Measurements from ENCODE around the gene SLC16A12. TPM values are rescaled to one million over a fixed set of nuclear protein-coding genes. Genes with fewer than 3 reads are reported as not detected.
"Not testable (repeated sequence)": the region's sequence is repeated elsewhere in the genome, so short reads cannot be mapped to it uniquely, and the experiment has no call there.

SLC16A12 gene
- total RNA-seq, 2 donors from 2014 or later, result not detected

DNA sequence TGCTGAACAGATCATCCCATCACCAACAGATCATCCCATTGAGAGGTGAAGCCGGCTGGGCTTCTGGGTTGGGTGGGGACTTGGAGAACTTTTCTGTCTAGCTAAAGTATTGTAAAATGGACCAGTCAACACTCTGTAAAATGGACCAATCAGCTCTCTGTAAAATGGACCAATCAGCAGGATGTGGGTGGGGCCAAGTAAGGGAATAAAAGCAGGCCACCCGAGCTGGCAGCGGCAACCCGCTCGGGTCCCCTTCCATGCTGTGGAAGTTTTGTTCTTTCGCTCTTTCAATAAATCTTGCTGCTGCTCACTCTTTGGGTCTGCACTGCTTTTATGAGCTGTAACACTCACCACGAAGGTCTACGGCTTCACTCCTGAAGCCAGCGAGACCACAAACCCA is 129.2 kb downstream of the SLC16A12 start:
- not testable (repeated sequence) for H3K4me3 Mint-ChIP-seq; DNase-seq (ENCODE audit: low spot score); H3K27me3 Mint-ChIP-seq; H3K27ac Mint-ChIP-seq; H3K36me3 Mint-ChIP-seq; H3K9me3 Mint-ChIP-seq; ATAC-seq; H3K4me1 Mint-ChIP-seq (ENCODE audit: low read depth in 2 of 2)

GRCh38 chr10:89404104-89405047 is 131.0 kb downstream of the SLC16A12 start:
- DNase-seq (ENCODE audit: low spot score) (no peak), ATAC-seq (no peak)
- Mint-ChIP-seq H3K4me1 (ENCODE audit: low read depth in 2 of 2) (peaks cover 0 to 2% of the 10 kb centered on the region in 2 donors), H3K9me3 (no peaks in the 10 kb centered on the region), H3K36me3 (no peaks in the 10 kb centered on the region), H3K27ac (no peak overlapping the region), H3K27me3 (peaks cover 0 to 4% of the 10 kb centered on the region in 2 donors), H3K4me3 (no peak overlapping the region)

DNA sequence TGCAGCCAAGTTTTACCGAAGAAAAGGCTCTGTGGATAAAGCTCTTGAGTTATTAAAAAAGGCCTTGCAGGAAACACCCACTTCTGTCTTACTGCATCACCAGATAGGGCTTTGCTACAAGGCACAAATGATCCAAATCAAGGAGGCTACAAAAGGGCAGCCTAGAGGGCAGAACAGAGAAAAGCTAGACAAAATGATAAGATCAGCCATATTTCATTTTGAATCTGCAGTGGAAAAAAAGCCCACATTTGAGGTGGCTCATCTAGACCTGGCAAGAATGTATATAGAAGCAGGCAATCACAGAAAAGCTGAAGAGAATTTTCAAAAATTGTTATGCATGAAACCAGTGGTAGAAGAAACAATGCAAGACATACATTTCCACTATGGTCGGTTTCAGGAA is 132.4 kb downstream of the SLC16A12 start:
- H3K4me3 Mint-ChIP-seq, result no peak overlapping the region
- no peak overlapping the region for H3K27ac Mint-ChIP-seq
- no peak for ATAC-seq
- no peaks in the 10 kb centered on the region for H3K9me3 Mint-ChIP-seq
- H3K27me3 Mint-ChIP-seq, result peaks cover 0 to 4% of the 10 kb centered on the region in 2 donors
- no peak for DNase-seq (ENCODE audit: low spot score)
- peaks cover 2 to 5% of the 10 kb centered on the region in 2 donors for H3K4me1 Mint-ChIP-seq (ENCODE audit: low read depth in 2 of 2)
- H3K36me3 Mint-ChIP-seq, result no peaks in the 10 kb centered on the region

DNA sequence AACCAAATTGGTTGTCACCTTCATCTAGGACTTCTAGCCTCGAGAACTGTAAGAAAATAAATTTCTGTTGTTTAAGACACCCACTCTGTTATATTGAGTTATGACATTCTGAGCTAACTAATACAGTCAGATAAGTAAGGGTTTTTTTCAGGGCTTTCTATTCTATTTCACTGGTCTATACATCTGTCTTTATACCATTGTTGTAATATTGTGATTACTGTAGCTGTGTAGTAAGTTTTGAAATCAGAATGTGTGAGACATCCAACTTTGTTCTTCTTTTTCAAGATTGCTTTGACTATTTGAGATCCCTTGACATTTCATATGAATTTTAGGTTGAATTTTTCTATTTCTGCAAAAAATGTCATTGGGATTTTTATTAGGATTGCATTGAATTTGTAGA is 135.4 kb downstream of the SLC16A12 start:
- no peaks in the 10 kb centered on the region for H3K9me3 Mint-ChIP-seq
- H3K36me3 Mint-ChIP-seq, result no peaks in the 10 kb centered on the region
- no peak overlapping the region for H3K27ac Mint-ChIP-seq
- H3K4me1 Mint-ChIP-seq (ENCODE audit: low read depth in 2 of 2), result peaks cover 0 to 5% of the 10 kb centered on the region in 2 donors
- H3K4me3 Mint-ChIP-seq, result no peak overlapping the region
- no peaks in the 10 kb centered on the region for H3K27me3 Mint-ChIP-seq
- ATAC-seq (no peak), DNase-seq (ENCODE audit: low spot score) (no peak)

GRCh38 chr10:89398003-89398749 is 137.2 kb downstream of the SLC16A12 start:
- Mint-ChIP-seq H3K27me3 (no peaks in the 10 kb centered on the region), H3K4me3 (no peak overlapping the region), H3K27ac (peak overlapping the region in 1 of 2 donors; percentile 50), H3K9me3 (no peaks in the 10 kb centered on the region), H3K4me1 (ENCODE audit: low read depth in 2 of 2) (peaks cover under 1 to 5% of the 10 kb centered on the region in 2 donors), H3K36me3 (no peaks in the 10 kb centered on the region)
- DNase-seq (ENCODE audit: low spot score) (no peak), ATAC-seq (no peak)

- DNase-seq (ENCODE audit: low spot score) (no peak), ATAC-seq (no peak)
- Mint-ChIP-seq H3K36me3 (no peaks in the 10 kb centered on the region), H3K27me3 (no peaks in the 10 kb centered on the region), H3K4me3 (no peak overlapping the region), H3K9me3 (no peaks in the 10 kb centered on the region), H3K27ac (peak overlapping the region in 1 of 2 donors; percentile 34), H3K4me1 (ENCODE audit: low read depth in 2 of 2) (peaks cover 15 to 22% of the 10 kb centered on the region in 2 donors)
Observed at GRCh38 chr10:89395141-89395540, 140.3 kb downstream of the SLC16A12 start.

GRCh38 chr10:89393898-89394297 is 141.5 kb downstream of the SLC16A12 start:
- no peaks in the 10 kb centered on the region for H3K27me3 Mint-ChIP-seq
- no peak overlapping the region for H3K4me3 Mint-ChIP-seq
- ATAC-seq (no peak), DNase-seq (ENCODE audit: low spot score) (no peak)
- H3K27ac Mint-ChIP-seq, result no peak overlapping the region
- no peaks in the 10 kb centered on the region for H3K36me3 Mint-ChIP-seq
- H3K9me3 Mint-ChIP-seq, result no peaks in the 10 kb centered on the region
- H3K4me1 Mint-ChIP-seq (ENCODE audit: low read depth in 2 of 2), result peaks cover 15 to 18% of the 10 kb centered on the region in 2 donors

DNA sequence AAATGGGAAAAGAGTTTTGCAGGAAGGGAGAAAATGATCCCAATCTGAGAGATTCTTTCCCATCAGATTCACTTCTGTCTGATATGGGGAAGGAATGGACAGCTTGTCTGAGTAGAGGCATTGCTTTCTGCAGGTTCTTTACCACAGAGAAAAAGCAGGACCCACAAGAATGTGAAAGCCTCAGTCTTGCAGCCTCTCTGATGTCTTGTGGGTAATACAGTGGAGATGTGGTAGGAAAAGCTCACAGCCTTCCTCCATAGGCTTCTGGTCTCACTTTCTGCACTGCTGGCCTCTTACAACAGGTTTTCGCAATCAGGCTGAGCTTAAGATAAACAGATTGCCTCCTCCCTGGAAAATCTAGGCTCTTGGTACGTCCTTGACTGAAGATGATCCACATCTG is 142.4 kb downstream of the SLC16A12 start:
- H3K4me3 Mint-ChIP-seq, result peak overlapping the region; percentile 90
- peak; percentile 52 to 59 for ATAC-seq
- H3K36me3 Mint-ChIP-seq, result no peaks in the 10 kb centered on the region
- H3K27me3 Mint-ChIP-seq, result no peaks in the 10 kb centered on the region
- DNase-seq (ENCODE audit: low spot score), result no peak
- peak overlapping the region in 1 of 2 donors; percentile 92 for H3K27ac Mint-ChIP-seq
- peaks cover 15 to 16% of the 10 kb centered on the region in 2 donors for H3K4me1 Mint-ChIP-seq (ENCODE audit: low read depth in 2 of 2)
- no peaks in the 10 kb centered on the region for H3K9me3 Mint-ChIP-seq

GRCh38 chr10:89391907-89392756 is 143.3 kb downstream of the SLC16A12 start, which contains the start of gene IFIT1:
Gene IFIT1 (plus strand): TSS chr10:89392623. CDS start chr10:89392713, 90 bp downstream.
- H3K27me3 Mint-ChIP-seq, result no peaks in the 10 kb centered on the region
- H3K27ac Mint-ChIP-seq, result peak within 1 kb of the TSS; percentile 80 to 92
- peak; percentile 70 for DNase-seq (ENCODE audit: low spot score)
- H3K36me3 Mint-ChIP-seq, result no peaks in the 10 kb centered on the region
- H3K4me1 Mint-ChIP-seq (ENCODE audit: low read depth in 2 of 2), result peaks cover 15 to 16% of the 10 kb centered on the region in 2 donors
- no peaks in the 10 kb centered on the region for H3K9me3 Mint-ChIP-seq
- peak within 1 kb of the TSS; percentile 90 for H3K4me3 Mint-ChIP-seq
- ATAC-seq, result peak; percentile 87

GRCh38 chr10:89391226-89391576 is 144.2 kb downstream of the SLC16A12 start:
- not testable (repeated sequence) for H3K4me3 Mint-ChIP-seq; ATAC-seq; H3K36me3 Mint-ChIP-seq; H3K27ac Mint-ChIP-seq; H3K27me3 Mint-ChIP-seq; H3K9me3 Mint-ChIP-seq; DNase-seq (ENCODE audit: low spot score)
- H3K4me1 Mint-ChIP-seq (ENCODE audit: low read depth in 2 of 2), result peaks cover 15 to 16% of the 10 kb centered on the region in 2 donors

GRCh38 chr10:89390476-89391225 is 144.7 kb downstream of the SLC16A12 start:
- ATAC-seq (no peak), DNase-seq (ENCODE audit: low spot score) (no peak)
- no peaks in the 10 kb centered on the region for H3K9me3 Mint-ChIP-seq
- H3K27ac Mint-ChIP-seq, result no peak overlapping the region
- no peaks in the 10 kb centered on the region for H3K36me3 Mint-ChIP-seq
- no peaks in the 10 kb centered on the region for H3K27me3 Mint-ChIP-seq
- H3K4me3 Mint-ChIP-seq, result no peak overlapping the region
- peaks cover 15 to 16% of the 10 kb centered on the region in 2 donors for H3K4me1 Mint-ChIP-seq (ENCODE audit: low read depth in 2 of 2)

DNA sequence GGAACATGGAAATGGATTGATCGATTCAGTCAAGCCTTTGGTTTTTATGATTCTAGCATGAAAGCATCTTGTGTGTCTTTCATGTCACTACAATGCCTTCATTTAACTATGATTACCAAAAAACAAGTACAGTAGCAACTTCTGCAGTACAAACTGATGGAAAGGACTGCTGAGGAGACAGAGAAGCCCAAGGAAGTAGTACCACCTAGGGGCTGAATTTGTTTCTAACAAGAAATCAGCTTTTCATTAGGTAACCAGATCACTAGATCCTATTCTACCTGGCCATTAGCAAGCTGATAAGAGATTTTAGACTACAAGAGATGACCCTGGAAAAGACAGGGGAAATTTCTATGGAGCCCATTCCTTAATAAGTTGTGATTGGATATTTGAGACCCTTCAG is 146.1 kb downstream of the SLC16A12 start:
- Mint-ChIP-seq H3K4me3 (no peak overlapping the region), H3K36me3 (no peaks in the 10 kb centered on the region), H3K4me1 (ENCODE audit: low read depth in 2 of 2) (peaks cover 15 to 16% of the 10 kb centered on the region in 2 donors), H3K9me3 (no peaks in the 10 kb centered on the region), H3K27ac (no peak overlapping the region), H3K27me3 (peaks cover 0 to 3% of the 10 kb centered on the region in 2 donors)
- ATAC-seq (no peak), DNase-seq (ENCODE audit: low spot score) (no peak)

GRCh38 chr10:89388806-89389205 is 146.6 kb downstream of the SLC16A12 start:
- ATAC-seq (no peak), DNase-seq (ENCODE audit: low spot score) (no peak)
- peaks cover 0 to 3% of the 10 kb centered on the region in 2 donors for H3K27me3 Mint-ChIP-seq
- H3K27ac Mint-ChIP-seq, result no peak overlapping the region
- H3K4me1 Mint-ChIP-seq (ENCODE audit: low read depth in 2 of 2), result peaks cover 15 to 16% of the 10 kb centered on the region in 2 donors
- H3K36me3 Mint-ChIP-seq, result no peaks in the 10 kb centered on the region
- H3K4me3 Mint-ChIP-seq, result no peak overlapping the region
- no peaks in the 10 kb centered on the region for H3K9me3 Mint-ChIP-seq

Data from natural killer cell treated with Interleukin-12 subunit alpha and Interleukin-12 subunit beta and Interleukin-15 and Interleukin-18, amount 100 ng/mL, for 72 hours (primary cell).